Adrenal gland (tissue), 19 donors: ENCODE data around the gene C1orf56. TPM values are rescaled to one million over a fixed set of nuclear protein-coding genes. Genes with fewer than 3 reads are reported as not detected.

Experiments
- DNase-seq, 7 donors: peaks; one replicate each; pipeline ENCODE4 v3.0.0-alpha.2; 2019 to 2020
- H3K27ac ChIP-seq, 5 donors: fragments of 200-600 bp; sonication (generic) in 4 of 5; 1 replicate in 3 of 5; 2 replicates in 2 of 5; pipeline versions ENCODE4 v1.5.1 to v1.8.0; 2016 to 2020; ENCODE audit warnings: mild to moderate bottlenecking in 1 of 5
- H3K27me3 ChIP-seq: fragments of 200-600 bp; 2 replicates; pipeline ENCODE4 v1.8.0; 2021
- H3K36me3 ChIP-seq, 2 donors: fragments of 200-600 bp; replicated peaks in 1 of 2; 1 replicate in 1 of 2; 2 replicates in 1 of 2; pipeline versions ENCODE4 v1.5.1 to v1.8.0; 2018 to 2022
- H3K4me1 ChIP-seq, 2 donors: fragments of 200-600 bp; replicated peaks in 1 of 2; 1 replicate in 1 of 2; 2 replicates in 1 of 2; pipeline versions ENCODE4 v1.5.1 to v1.8.0; 2018 to 2021
- H3K4me3 ChIP-seq, 4 donors: fragments of 200-600 bp; sonication (generic) in 3 of 4; one replicate each; pipeline ENCODE4 v1.5.1; 2016 to 2018
- H3K9me3 ChIP-seq, 3 donors: fragments of 200-600 bp; sonication (generic) in 1 of 3; replicated peaks in 1 of 3; 1 replicate in 2 of 3; 2 replicates in 1 of 3; pipeline versions ENCODE4 v1.5.1 to v1.8.0; 2016 to 2021
- CTCF ChIP-seq, 6 experiments: fragments of 450-650 bp in 4 of 6; fragments of 200-600 bp in 2 of 6; sonication (generic) in 1 of 6; IDR thresholded peaks; 1 replicate in 5 of 6; 2 replicates in 1 of 6; pipeline versions ENCODE4 v1.5.1 to v1.8.0; 2016 to 2021; ENCODE audit warnings: antibody characterized with exemption in 6 of 6, mild to moderate bottlenecking in 2 of 6, moderate library complexity in 1 of 6
- POLR2A ChIP-seq, 2 donors: fragments of 450-650 bp; IDR thresholded peaks; one replicate each; pipeline ENCODE4 v1.6.1; 2017; ENCODE audit warnings: antibody characterized with exemption in 2 of 2, mild to moderate bottlenecking in 2 of 2, moderate library complexity in 1 of 2
- WGBS, 4 donors: extraction: QIAGEN DNeasy Blood & Tissue Kit in 2 of 4; methylation state at CpG; one replicate each; pipeline versions ENCODE4 v1.1.5 to v1.1.7; 2013 to 2017; 5-methylcytosine and 5-hydroxymethylcytosine counted together
- intact Hi-C, 2 donors: fragments of 100-400 bp; cut with DNase I; formaldehyde crosslinking; loops; one replicate each; pipeline versions ENCODE4 v1.14.1 to v1.15.0; 2022 to 2023
- long read RNA-seq, 10 donors: library from polyadenylated mRNA in 3 of 10; unstranded in 2 of 10; stranded (forward) in 1 of 10; transcript quantifications; one replicate each; pipeline ENCODE4 v2.0.0 and lab custom pipeline, GENCODE V29; 2021 to 2026
- polyA plus RNA-seq, 3 donors: library from polyadenylated mRNA; stranded (reverse); fragments of 200-250 nt in 2 of 3; fragments of 350-450 nt in 1 of 3; fragmentation: Illumina TruSeq in 1 of 3; extraction: RNeasy Lipid Tissue Mini Kit (QIAGEN cat#74804) in 1 of 3; gene quantifications; one replicate each; pipeline ENCODE4 v1.2.3, GENCODE V29; 2013 to 2014
- total RNA-seq, 9 donors: library from RNA; depleted of rRNA in 4 of 9; stranded (reverse); fragments of >200 nt in 4 of 9; fragments of 120-200 nt in 1 of 9; fragmentation: NEBNext Ultra II Directional in 1 of 9; extraction: Animal tissue kit (Norgen Biotek cat#: 25700) in 1 of 9; gene quantifications; one replicate each; pipeline versions ENCODE4 v1.1.0 to v1.2.4, GENCODE V29; 2013 to 2023
- donor health status: healthy with polysubstance abuse.
- donor health status: Bipolar disorder and iron deficiency.
- donor health status: DM: yes; HTN: yes; CAD: no.
- donor health status: DM: no; HTN: no; CAD: no.
- donor health status: DM: no; HTN: no; CAD: no.
- donor health status: DM: yes; HTN: yes; CAD: no.

C1orf56 gene
- 10 to 100 TPM in 7 of 9 donors, 1 to 10 TPM in 2; 3.9 to 29.7 (median 13.9) TPM for total RNA-seq
- 10 to 100 TPM in 1 of 3 donors, 1 to 10 TPM in 2; 8.3 to 10.3 (median 8.3) TPM for polyA plus RNA-seq
- long read RNA-seq, donor 1, partial matches to known transcripts, result 0 of 3 reads
- long read RNA-seq, donor 1, other reads (novel, unspliced or antisense), result 0 of 3 reads
- long read RNA-seq, donor 2, transcript C1orf56-201 (2 exons, 2,096 nt), result major isoform, 5 of 144 reads
- long read RNA-seq, donor 2, partial matches to known transcripts, result 114 of 144 reads
- long read RNA-seq, donor 2, other reads (novel, unspliced or antisense), result 25 of 144 reads
- long read RNA-seq, donor 3, partial matches to known transcripts, result 0 of 4 reads
- long read RNA-seq, donor 3, other reads (novel, unspliced or antisense), result 0 of 4 reads
- long read RNA-seq, donor 4, transcript C1orf56-201 (2 exons, 2,096 nt), result major isoform, 7 of 14 reads
- long read RNA-seq, donor 4, partial matches to known transcripts, result 6 of 14 reads
- long read RNA-seq, donor 4, other reads (novel, unspliced or antisense), result 1 of 14 reads
- long read RNA-seq, donor 5, transcript C1orf56-201 (2 exons, 2,096 nt), result major isoform, 22 of 41 reads
- long read RNA-seq, donor 5, partial matches to known transcripts, result 3 of 41 reads
- long read RNA-seq, donor 5, other reads (novel, unspliced or antisense), result 15 of 41 reads
- long read RNA-seq, donor 6, transcript C1orf56-201 (2 exons, 2,096 nt), result major isoform, 7 of 21 reads
- long read RNA-seq, donor 6, partial matches to known transcripts, result 7 of 21 reads
- long read RNA-seq, donor 6, other reads (novel, unspliced or antisense), result 4 of 21 reads
- long read RNA-seq, donor 7, partial matches to known transcripts, result 61 of 62 reads
- long read RNA-seq, donor 7, other reads (novel, unspliced or antisense), result 0 of 62 reads
- long read RNA-seq, donor 8, transcript C1orf56-201 (2 exons, 2,096 nt), result major isoform, 5 of 5 reads
- long read RNA-seq, donor 8, partial matches to known transcripts, result 0 of 5 reads
- long read RNA-seq, donor 8, other reads (novel, unspliced or antisense), result 0 of 5 reads
- long read RNA-seq, donor 9, partial matches to known transcripts, result 123 of 125 reads
- long read RNA-seq, donor 9, other reads (novel, unspliced or antisense), result 0 of 125 reads
- long read RNA-seq, donor 10, partial matches to known transcripts, result 0 of 1 reads
- long read RNA-seq, donor 10, other reads (novel, unspliced or antisense), result 0 of 1 reads

- peaks cover 11 to 28% of the 10 kb centered on the region in 2 donors for H3K4me1 ChIP-seq
- peaks cover 0 to 13% of the 10 kb centered on the region in 2 donors for H3K36me3 ChIP-seq
- H3K27ac ChIP-seq, result peak within 1 kb of the TSS; percentile 43 to 95 (median 84)
- WGBS, 4 donors, result 0 to 2% (median 1%) methylated on average over 9 to 29 of the region's 29 CpGs
- H3K4me3 ChIP-seq, result peak within 1 kb of the TSS; percentile 65 to 92 (median 83)
- DNase-seq, result peak; percentile 70 to 81 (median 72)
- no peaks in the 10 kb centered on the region for H3K27me3 ChIP-seq
- H3K9me3 ChIP-seq, result no peaks in the 10 kb centered on the region
- TF ChIP-seq POLR2A (IDR thresholded peaks at IDR 0.05) (peak in 1 of 2 donors; percentile 74), CTCF (IDR thresholded peaks at IDR 0.05) (no peak)
- intact Hi-C loops, result no loop called here
These were observed at the start of gene C1orf56 for GRCh38 chr1:151047591-151047924. TSS of gene C1orf56 (plus strand) at chr1:151047751. CDS start at chr1:151047848, 97 bp downstream.

- intact Hi-C loops, result no loop called here
- H3K36me3 ChIP-seq, result peaks cover 0 to 51% of the 10 kb centered on the region in 2 donors
- no peak overlapping the region for H3K27ac ChIP-seq
These were observed 49.6 kb upstream of the C1orf56 start for GRCh38 chr1:150997949-150998348.

GRCh38 chr1:150999051-150999674 lies 48.4 kb upstream of the C1orf56 start:
- H3K4me1 ChIP-seq, result peaks cover 7 to 29% of the 10 kb centered on the region in 2 donors
- peaks cover 0 to 52% of the 10 kb centered on the region in 2 donors for H3K36me3 ChIP-seq
- H3K27me3 ChIP-seq, result no peaks in the 10 kb centered on the region
- H3K4me3 ChIP-seq, result no peak overlapping the region
- no peak for DNase-seq
- TF ChIP-seq CTCF (IDR thresholded peaks at IDR 0.05) (no peak), POLR2A (IDR thresholded peaks at IDR 0.05) (no peak)
- H3K27ac ChIP-seq, result no peak overlapping the region
- H3K9me3 ChIP-seq, result no peaks in the 10 kb centered on the region
- 69 to 80% (median 71%) methylated on average over 13 to 17 of the region's 17 CpGs for WGBS, 4 donors
- intact Hi-C loops, result no loop called here

More at GRCh38 chr1:150997949-150998348, 49.6 kb upstream of the C1orf56 start:
- peaks cover 7 to 17% of the 10 kb centered on the region in 2 donors for H3K4me1 ChIP-seq
- TF ChIP-seq CTCF (IDR thresholded peaks at IDR 0.05) (no peak), POLR2A (IDR thresholded peaks at IDR 0.05) (no peak)
- DNase-seq, result no peak
- H3K27me3 ChIP-seq, result no peaks in the 10 kb centered on the region
- WGBS, 4 donors, result 65 to 92% (median 71%) methylated on average over 4 to 5 of the region's 5 CpGs
- no peaks in the 10 kb centered on the region for H3K9me3 ChIP-seq
- no peak overlapping the region for H3K4me3 ChIP-seq
